ENCODE results near the gene TCL1B. TPM values are rescaled to one million over a fixed set of nuclear protein-coding genes. Genes with fewer than 3 reads are reported as not detected.

Gene TCL1B
- total and polyA plus RNA-seq, 2 of the 13 experiments (the other 11 are each of a cell fraction or from before 2014, with no cell fraction given) = not detected

DNA sequence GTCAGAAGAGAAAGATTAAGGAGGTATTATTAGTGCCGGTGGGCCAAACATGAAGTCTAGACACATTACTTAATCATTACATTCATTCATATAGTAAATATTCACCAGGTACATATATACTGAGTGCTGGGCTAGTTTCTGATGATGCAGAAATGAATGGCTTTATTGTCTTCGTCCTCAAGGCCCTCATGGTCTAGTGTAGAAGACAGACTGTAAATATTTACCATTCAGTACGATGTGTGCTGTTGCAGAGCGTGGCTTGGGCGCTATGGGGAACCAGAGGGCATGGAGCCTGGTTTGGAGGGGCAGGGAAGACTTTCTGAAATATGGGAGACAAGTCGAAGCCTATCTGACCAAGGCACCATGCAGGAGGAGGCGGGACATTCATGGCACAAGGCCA, 37.0 kb upstream of the TCL1B start (continued):
- TF ChIP-seq, protein P1, sequence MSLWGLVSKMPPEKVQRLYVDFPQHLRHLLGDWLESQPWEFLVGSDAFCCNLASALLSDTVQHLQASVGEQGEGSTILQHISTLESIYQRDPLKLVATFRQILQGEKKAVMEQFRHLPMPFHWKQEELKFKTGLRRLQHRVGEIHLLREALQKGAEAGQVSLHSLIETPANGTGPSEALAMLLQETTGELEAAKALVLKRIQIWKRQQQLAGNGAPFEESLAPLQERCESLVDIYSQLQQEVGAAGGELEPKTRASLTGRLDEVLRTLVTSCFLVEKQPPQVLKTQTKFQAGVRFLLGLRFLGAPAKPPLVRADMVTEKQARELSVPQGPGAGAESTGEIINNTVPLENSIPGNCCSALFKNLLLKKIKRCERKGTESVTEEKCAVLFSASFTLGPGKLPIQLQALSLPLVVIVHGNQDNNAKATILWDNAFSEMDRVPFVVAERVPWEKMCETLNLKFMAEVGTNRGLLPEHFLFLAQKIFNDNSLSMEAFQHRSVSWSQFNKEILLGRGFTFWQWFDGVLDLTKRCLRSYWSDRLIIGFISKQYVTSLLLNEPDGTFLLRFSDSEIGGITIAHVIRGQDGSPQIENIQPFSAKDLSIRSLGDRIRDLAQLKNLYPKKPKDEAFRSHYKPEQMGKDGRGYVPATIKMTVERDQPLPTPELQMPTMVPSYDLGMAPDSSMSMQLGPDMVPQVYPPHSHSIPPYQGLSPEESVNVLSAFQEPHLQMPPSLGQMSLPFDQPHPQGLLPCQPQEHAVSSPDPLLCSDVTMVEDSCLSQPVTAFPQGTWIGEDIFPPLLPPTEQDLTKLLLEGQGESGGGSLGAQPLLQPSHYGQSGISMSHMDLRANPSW (CRISPR knock-in tag; IDR thresholded peaks at IDR 0.05; ENCODE audit: borderline replicate concordance) = no peak
- TF ChIP-seq ZNF138 (CRISPR knock-in tag; IDR thresholded peaks at IDR 0.05; ENCODE audit: low read depth) (no peak), AHR (CRISPR knock-in tag; IDR thresholded peaks at IDR 0.05) (no peak), SALL1 (CRISPR knock-in tag; IDR thresholded peaks at IDR 0.05) (0 out of 2 replicates have a peak, but pooled peaks have one; percentile 25), FIP1L1 (IDR thresholded peaks at IDR 0.05; ENCODE audit: borderline replicate concordance, insufficient read depth, low read depth, low read length) (no peak), GZF1 (CRISPR knock-in tag; IDR thresholded peaks at IDR 0.05) (no peak), ZNF607 (CRISPR knock-in tag; IDR thresholded peaks at IDR 0.05; ENCODE audit: borderline replicate concordance) (no peak), HOXA7 (CRISPR knock-in tag; IDR thresholded peaks at IDR 0.05) (no peak), HOXA3 (CRISPR knock-in tag; IDR thresholded peaks at IDR 0.05) (no peak), FOXA3 (CRISPR knock-in tag; IDR thresholded peaks at IDR 0.05) (peak; percentile 84), RBFOX2 (IDR thresholded peaks at IDR 0.05; ENCODE audit: low read depth, low read length) (no peak), SKI (IDR thresholded peaks at IDR 0.05; ENCODE audit: partially characterized antibody) (peak; percentile 96), KLF11 (CRISPR knock-in tag; IDR thresholded peaks at IDR 0.05) (no peak), MED8 (CRISPR knock-in tag; IDR thresholded peaks at IDR 0.05; ENCODE audit: insufficient replicate concordance) (no peak), ZNF317 (CRISPR knock-in tag; IDR thresholded peaks at IDR 0.05) (peak; percentile 77), NBN (conservative IDR thresholded peaks at IDR 0.05) (no peak), BCL6 (CRISPR knock-in tag; IDR thresholded peaks at IDR 0.05) (0 out of 2 replicates have a peak, but pooled peaks have one; percentile 42), SAP130 (CRISPR knock-in tag; IDR thresholded peaks at IDR 0.05; ENCODE audit: low read depth) (peak; percentile 38; the same call in 1 of the 2 replicates)
- TF ChIP-seq, protein P2, sequence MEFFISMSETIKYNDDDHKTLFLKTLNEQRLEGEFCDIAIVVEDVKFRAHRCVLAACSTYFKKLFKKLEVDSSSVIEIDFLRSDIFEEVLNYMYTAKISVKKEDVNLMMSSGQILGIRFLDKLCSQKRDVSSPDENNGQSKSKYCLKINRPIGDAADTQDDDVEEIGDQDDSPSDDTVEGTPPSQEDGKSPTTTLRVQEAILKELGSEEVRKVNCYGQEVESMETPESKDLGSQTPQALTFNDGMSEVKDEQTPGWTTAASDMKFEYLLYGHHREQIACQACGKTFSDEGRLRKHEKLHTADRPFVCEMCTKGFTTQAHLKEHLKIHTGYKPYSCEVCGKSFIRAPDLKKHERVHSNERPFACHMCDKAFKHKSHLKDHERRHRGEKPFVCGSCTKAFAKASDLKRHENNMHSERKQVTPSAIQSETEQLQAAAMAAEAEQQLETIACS (CRISPR knock-in tag; IDR thresholded peaks at IDR 0.05) = no peak
- TF ChIP-seq, protein P3, sequence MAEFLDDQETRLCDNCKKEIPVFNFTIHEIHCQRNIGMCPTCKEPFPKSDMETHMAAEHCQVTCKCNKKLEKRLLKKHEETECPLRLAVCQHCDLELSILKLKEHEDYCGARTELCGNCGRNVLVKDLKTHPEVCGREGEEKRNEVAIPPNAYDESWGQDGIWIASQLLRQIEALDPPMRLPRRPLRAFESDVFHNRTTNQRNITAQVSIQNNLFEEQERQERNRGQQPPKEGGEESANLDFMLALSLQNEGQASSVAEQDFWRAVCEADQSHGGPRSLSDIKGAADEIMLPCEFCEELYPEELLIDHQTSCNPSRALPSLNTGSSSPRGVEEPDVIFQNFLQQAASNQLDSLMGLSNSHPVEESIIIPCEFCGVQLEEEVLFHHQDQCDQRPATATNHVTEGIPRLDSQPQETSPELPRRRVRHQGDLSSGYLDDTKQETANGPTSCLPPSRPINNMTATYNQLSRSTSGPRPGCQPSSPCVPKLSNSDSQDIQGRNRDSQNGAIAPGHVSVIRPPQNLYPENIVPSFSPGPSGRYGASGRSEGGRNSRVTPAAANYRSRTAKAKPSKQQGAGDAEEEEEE (CRISPR knock-in tag; IDR thresholded peaks at IDR 0.05; ENCODE audit: borderline replicate concordance) = no peak
- TF ChIP-seq, protein P4, sequence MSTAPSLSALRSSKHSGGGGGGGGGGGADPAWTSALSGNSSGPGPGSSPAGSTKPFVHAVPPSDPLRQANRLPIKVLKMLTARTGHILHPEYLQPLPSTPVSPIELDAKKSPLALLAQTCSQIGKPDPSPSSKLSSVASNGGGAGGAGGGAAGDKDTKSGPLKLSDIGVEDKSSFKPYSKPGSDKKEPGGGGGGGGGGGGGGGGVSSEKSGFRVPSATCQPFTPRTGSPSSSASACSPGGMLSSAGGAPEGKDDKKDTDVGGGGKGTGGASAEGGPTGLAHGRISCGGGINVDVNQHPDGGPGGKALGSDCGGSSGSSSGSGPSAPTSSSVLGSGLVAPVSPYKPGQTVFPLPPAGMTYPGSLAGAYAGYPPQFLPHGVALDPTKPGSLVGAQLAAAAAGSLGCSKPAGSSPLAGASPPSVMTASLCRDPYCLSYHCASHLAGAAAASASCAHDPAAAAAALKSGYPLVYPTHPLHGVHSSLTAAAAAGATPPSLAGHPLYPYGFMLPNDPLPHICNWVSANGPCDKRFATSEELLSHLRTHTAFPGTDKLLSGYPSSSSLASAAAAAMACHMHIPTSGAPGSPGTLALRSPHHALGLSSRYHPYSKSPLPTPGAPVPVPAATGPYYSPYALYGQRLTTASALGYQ (CRISPR knock-in tag; IDR thresholded peaks at IDR 0.05) = no peak
- TF ChIP-seq, protein P5, sequence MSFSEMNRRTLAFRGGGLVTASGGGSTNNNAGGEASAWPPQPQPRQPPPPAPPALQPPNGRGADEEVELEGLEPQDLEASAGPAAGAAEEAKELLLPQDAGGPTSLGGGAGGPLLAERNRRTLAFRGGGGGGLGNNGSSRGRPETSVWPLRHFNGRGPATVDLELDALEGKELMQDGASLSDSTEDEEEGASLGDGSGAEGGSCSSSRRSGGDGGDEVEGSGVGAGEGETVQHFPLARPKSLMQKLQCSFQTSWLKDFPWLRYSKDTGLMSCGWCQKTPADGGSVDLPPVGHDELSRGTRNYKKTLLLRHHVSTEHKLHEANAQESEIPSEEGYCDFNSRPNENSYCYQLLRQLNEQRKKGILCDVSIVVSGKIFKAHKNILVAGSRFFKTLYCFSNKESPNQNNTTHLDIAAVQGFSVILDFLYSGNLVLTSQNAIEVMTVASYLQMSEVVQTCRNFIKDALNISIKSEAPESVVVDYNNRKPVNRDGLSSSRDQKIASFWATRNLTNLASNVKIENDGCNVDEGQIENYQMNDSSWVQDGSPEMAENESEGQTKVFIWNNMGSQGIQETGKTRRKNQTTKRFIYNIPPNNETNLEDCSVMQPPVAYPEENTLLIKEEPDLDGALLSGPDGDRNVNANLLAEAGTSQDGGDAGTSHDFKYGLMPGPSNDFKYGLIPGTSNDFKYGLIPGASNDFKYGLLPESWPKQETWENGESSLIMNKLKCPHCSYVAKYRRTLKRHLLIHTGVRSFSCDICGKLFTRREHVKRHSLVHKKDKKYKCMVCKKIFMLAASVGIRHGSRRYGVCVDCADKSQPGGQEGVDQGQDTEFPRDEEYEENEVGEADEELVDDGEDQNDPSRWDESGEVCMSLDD (CRISPR knock-in tag; IDR thresholded peaks at IDR 0.05; ENCODE audit: borderline replicate concordance) = no peak
